Activated naive CD8-positive, alpha-beta T cell treated with anti-CD3 and anti-CD28 coated beads, Interleukin-2, amount 50 U/mL, for 24 hours (primary cell): ENCODE results near the gene SEMA4B.

Source experiments
- ATAC-seq: fragments of 150-1000 bp; cut with Tn5 transposase; one replicate; pipeline ENCODE4 v1.10.0; 2021
- DNase-seq: peaks from one replicate; pipeline ENCODE4 v3.0.0; 2021
- H3K27ac Mint-ChIP-seq: one replicate; pipeline ENCODE4 v1.8.0; 2021; ENCODE audit warnings: mild to moderate bottlenecking, mixed read lengths
- H3K27me3 Mint-ChIP-seq: one replicate; pipeline ENCODE4 v1.8.0; 2021; ENCODE audit warnings: mixed read lengths
- H3K36me3 Mint-ChIP-seq: one replicate; pipeline ENCODE4 v1.8.0; 2021; ENCODE audit warnings: low read depth, mixed read lengths
- H3K4me1 Mint-ChIP-seq: one replicate; pipeline ENCODE4 v1.8.0; 2021; ENCODE audit warnings: mixed read lengths
- H3K4me3 Mint-ChIP-seq: one replicate; pipeline ENCODE4 v1.8.0; 2021; ENCODE audit warnings: mild to moderate bottlenecking, moderate library complexity, mixed read lengths
- H3K9me3 Mint-ChIP-seq: one replicate; pipeline ENCODE4 v1.8.0; 2021; ENCODE audit warnings: mixed read lengths

Gene SEMA4B

DNA sequence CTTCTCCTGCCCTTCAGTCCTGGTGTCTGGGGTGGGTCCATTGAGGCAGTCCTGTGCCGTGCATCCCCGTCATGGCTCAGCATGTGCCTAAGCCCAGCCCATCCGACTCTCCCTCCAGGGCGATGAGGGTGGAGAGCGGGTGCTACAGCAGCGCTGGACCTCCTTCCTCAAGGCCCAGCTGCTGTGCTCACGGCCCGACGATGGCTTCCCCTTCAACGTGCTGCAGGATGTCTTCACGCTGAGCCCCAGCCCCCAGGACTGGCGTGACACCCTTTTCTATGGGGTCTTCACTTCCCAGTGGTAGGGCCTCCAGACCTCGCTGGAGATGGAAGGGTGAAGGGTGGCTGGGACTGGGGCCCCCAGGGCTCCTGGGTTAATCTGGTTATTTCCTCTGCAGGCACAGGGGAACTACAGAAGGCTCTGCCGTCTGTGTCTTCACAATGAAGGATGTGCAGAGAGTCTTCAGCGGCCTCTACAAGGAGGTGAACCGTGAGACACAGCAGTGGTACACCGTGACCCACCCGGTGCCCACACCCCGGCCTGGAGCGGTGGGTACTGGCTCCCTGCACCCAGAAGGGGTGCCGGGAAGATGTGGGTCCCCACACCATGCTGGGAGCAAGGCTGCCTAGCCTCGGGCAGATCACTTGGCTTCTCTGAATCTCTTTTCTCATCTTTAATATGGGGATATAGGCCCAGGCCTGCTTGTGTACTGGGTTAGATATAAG lies 22.5 kb downstream of the SEMA4B start:
- peaks cover 2% of the 10 kb centered on the region for H3K36me3 Mint-ChIP-seq
- H3K4me3 Mint-ChIP-seq: no peak overlapping the region
- peaks cover 10% of the 10 kb centered on the region for H3K4me1 Mint-ChIP-seq
- no peak for DNase-seq
- H3K27me3 Mint-ChIP-seq: no peaks in the 10 kb centered on the region
- H3K9me3 Mint-ChIP-seq: no peaks in the 10 kb centered on the region
- no peak for ATAC-seq
- no peak overlapping the region for H3K27ac Mint-ChIP-seq

DNA sequence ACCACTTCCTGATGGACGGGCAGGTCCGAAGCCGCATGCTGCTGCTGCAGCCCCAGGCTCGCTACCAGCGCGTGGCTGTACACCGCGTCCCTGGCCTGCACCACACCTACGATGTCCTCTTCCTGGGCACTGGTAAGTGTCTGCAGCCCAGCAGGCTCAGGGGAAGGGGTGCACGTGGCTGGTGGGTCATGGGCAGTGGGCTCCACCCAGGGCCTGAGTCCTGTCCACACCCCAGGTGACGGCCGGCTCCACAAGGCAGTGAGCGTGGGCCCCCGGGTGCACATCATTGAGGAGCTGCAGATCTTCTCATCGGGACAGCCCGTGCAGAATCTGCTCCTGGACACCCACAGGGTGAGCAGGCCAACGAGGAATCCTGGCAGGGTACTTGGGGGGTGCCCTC lies 23.9 kb downstream of the SEMA4B start:
- Mint-ChIP-seq H3K4me3 (no peak overlapping the region), H3K27me3 (no peaks in the 10 kb centered on the region), H3K4me1 (peaks cover 10% of the 10 kb centered on the region), H3K27ac (no peak overlapping the region), H3K9me3 (no peaks in the 10 kb centered on the region), H3K36me3 (peaks cover 13% of the 10 kb centered on the region)
- DNase-seq (no peak), ATAC-seq (no peak)

DNA sequence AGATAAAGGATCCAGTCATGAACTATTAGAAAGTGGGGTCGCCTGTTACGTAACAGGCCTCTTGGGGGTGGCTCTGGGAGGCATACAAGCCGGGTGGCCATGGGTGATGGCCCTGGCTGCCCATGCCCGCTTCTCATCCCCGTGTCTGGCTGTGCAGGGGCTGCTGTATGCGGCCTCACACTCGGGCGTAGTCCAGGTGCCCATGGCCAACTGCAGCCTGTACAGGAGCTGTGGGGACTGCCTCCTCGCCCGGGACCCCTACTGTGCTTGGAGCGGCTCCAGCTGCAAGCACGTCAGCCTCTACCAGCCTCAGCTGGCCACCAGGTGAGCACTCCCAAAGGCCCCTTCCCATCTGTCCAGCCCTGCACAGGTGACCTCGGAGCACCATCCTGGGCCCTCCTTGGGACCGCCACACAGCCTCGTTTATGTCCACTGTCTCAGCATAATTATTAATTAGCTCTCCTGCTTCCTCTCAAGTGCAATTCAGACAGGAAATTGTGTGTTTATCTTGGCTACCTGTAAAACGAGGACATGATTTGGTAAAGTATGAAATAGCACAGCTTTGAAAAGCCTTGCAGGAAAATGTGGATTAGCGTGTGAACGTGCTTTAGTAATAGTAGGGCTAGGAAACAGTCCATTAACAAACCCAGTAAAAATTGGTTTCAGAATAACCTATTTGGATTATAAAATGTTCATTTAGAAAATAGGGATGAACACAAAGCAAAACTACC lies 24.5 kb downstream of the SEMA4B start:
- no peak for DNase-seq
- Mint-ChIP-seq H3K27me3 (no peaks in the 10 kb centered on the region), H3K4me1 (peaks cover 14% of the 10 kb centered on the region), H3K27ac (no peak overlapping the region), H3K4me3 (no peak overlapping the region), H3K36me3 (peaks cover 15% of the 10 kb centered on the region), H3K9me3 (no peaks in the 10 kb centered on the region)
- ATAC-seq: no peak

DNA sequence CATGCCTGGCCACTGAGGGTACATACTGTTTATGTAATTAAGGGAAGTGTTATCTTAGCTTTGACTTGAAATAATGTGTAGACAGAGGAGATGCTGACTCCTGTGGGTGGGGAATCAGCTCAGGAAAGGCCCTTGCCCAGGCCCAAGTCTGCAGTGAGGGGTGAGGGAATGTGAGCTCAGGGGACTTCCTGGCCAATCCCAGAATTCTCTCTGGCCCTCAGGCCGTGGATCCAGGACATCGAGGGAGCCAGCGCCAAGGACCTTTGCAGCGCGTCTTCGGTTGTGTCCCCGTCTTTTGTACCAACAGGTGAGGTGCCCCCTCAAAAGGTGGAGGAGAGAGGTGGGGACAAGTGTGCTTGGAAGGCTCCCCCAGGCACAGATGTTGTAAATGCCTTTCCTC lies 26.2 kb downstream of the SEMA4B start:
- Mint-ChIP-seq H3K27me3 (no peaks in the 10 kb centered on the region), H3K4me1 (peaks cover 29% of the 10 kb centered on the region), H3K9me3 (no peaks in the 10 kb centered on the region), H3K4me3 (no peak overlapping the region), H3K36me3 (peaks cover 24% of the 10 kb centered on the region), H3K27ac (no peak overlapping the region)
- ATAC-seq: no peak
- no peak for DNase-seq

DNA sequence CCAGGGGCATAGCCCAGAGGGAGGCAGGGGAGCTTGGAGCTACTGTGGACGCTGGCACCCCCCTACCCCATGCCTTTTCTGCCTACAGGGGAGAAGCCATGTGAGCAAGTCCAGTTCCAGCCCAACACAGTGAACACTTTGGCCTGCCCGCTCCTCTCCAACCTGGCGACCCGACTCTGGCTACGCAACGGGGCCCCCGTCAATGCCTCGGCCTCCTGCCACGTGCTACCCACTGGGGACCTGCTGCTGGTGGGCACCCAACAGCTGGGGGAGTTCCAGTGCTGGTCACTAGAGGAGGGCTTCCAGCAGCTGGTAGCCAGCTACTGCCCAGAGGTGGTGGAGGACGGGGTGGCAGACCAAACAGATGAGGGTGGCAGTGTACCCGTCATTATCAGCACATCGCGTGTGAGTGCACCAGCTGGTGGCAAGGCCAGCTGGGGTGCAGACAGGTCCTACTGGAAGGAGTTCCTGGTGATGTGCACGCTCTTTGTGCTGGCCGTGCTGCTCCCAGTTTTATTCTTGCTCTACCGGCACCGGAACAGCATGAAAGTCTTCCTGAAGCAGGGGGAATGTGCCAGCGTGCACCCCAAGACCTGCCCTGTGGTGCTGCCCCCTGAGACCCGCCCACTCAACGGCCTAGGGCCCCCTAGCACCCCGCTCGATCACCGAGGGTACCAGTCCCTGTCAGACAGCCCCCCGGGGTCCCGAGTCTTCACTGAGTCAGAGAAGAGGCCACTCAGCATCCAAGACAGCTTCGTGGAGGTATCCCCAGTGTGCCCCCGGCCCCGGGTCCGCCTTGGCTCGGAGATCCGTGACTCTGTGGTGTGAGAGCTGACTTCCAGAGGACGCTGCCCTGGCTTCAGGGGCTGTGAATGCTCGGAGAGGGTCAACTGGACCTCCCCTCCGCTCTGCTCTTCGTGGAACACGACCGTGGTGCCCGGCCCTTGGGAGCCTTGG lies 27.0 kb downstream of the SEMA4B start:
- Mint-ChIP-seq H3K27me3 (no peaks in the 10 kb centered on the region), H3K27ac (no peak overlapping the region), H3K4me1 (peaks cover 34% of the 10 kb centered on the region), H3K4me3 (no peak overlapping the region), H3K36me3 (peaks cover 30% of the 10 kb centered on the region), H3K9me3 (no peaks in the 10 kb centered on the region)
- DNase-seq (no peak), ATAC-seq (no peak)

DNA sequence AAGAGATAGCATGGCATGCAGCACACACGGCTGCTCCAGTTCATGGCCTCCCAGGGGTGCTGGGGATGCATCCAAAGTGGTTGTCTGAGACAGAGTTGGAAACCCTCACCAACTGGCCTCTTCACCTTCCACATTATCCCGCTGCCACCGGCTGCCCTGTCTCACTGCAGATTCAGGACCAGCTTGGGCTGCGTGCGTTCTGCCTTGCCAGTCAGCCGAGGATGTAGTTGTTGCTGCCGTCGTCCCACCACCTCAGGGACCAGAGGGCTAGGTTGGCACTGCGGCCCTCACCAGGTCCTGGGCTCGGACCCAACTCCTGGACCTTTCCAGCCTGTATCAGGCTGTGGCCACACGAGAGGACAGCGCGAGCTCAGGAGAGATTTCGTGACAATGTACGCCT lies 27.8 kb downstream of the SEMA4B start:
- Mint-ChIP-seq H3K27me3 (no peaks in the 10 kb centered on the region), H3K4me3 (no peak overlapping the region), H3K4me1 (peaks cover 34% of the 10 kb centered on the region), H3K9me3 (no peaks in the 10 kb centered on the region), H3K27ac (no peak overlapping the region), H3K36me3 (peaks cover 30% of the 10 kb centered on the region)
- no peak for DNase-seq
- ATAC-seq: no peak

DNA sequence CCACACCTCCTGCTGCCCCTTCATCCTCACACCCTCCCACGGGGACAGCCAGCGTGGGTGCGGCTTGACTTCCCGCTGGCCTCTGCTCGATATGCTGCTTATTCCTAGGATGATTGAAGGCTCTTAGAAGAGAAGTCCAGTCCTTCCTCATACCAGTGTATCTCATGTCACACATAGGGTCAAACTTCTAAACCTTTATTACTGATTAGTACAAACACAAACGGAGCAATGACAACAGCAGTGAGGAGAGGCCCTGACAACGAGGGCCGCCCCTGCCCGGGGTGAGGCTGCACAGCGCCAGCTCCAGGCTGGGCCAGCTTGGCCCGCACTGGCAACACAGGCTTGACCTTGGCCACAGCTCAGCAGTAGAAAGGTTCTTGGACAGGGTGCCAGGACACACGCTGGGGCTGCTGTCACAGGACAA lies 29.0 kb downstream of the SEMA4B start:
- peaks cover 42% of the 10 kb centered on the region for H3K4me1 Mint-ChIP-seq
- H3K27ac Mint-ChIP-seq: peak overlapping the region; percentile 97

DNA sequence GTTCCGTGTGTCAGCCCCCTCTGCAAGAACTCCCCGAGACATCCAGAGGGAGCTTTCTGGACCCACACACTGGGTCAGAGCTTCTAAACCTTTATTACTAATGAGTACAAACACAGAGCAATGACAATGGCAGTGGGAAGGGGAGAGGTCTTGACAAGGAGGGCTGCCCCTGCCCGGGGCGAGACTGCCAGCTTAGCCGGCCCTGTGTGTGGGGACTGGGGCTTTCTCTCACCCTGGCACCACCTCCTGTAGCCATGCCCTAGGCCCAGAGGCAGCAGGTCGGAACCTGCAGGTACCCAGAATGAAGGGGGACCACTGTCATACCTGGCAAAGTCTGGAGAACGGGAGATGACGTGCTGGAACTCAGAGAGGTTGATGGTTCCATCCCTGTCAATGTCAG lies 29.5 kb downstream of the SEMA4B start:
- H3K4me1 Mint-ChIP-seq: peaks cover 44% of the 10 kb centered on the region
- H3K9me3 Mint-ChIP-seq: no peaks in the 10 kb centered on the region
- H3K36me3 Mint-ChIP-seq: peaks cover 30% of the 10 kb centered on the region
- peak overlapping the region; percentile 97 for H3K27ac Mint-ChIP-seq
- H3K4me3 Mint-ChIP-seq: peak overlapping the region; percentile 93
- DNase-seq: no peak
- no peak for ATAC-seq
- no peaks in the 10 kb centered on the region for H3K27me3 Mint-ChIP-seq

More for the DNA sequence above, 29.0 kb downstream of the SEMA4B start:
- H3K4me3 Mint-ChIP-seq: peak overlapping the region; percentile 93
- no peaks in the 10 kb centered on the region for H3K27me3 Mint-ChIP-seq
- no peaks in the 10 kb centered on the region for H3K9me3 Mint-ChIP-seq
- DNase-seq (no peak), ATAC-seq (no peak)
- H3K36me3 Mint-ChIP-seq: peaks cover 30% of the 10 kb centered on the region

DNA sequence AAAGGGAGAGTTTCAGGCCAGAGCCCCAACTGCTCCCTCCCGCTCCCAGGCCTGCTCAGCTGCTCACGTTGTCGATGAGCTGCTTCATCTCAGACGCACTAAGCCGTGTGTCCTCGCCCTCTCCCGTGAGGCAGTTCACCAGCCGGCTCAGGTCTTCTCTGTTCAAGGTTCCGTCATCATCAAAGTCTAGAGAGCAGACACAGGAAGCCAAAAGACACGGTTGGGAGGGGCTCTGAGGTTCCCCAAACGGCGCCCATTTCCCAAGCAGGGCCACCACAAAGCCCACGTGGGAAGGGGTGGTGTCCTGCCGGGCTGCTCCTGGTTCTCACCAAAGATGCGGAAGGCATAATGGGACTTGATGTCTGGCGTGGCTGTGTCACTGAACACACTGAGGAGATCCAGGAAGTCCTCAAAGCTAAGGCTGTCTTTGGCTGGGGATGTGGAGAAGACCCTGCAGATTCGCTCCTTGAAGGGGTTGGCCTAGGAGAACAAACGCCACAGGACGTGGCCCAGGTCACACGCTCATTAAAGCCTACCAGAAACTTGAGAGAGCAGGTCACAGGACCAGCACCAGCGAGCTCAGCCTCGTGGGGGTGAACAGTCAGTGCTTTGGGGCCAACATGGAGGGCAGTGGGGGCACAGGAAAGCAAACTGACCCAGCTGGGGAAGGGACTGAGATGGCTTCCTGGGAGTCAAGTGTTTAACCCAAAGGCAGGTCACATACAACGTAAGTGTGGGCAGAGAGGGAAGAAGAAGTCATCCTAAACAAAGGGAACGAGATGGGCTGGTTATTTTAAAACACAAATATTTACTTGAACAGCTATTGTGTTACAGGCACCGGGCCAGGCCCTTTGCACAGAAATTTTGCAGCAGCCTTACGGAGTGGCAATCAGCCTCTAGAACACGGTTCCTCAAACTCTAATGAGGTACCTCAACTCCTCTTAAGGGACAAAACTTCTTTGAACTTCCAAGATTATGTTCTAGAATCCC lies 30.2 kb downstream of the SEMA4B start:
- ATAC-seq (peak; percentile 40), DNase-seq (peak; percentile 70)
- Mint-ChIP-seq H3K27me3 (no peaks in the 10 kb centered on the region), H3K36me3 (peaks cover 33% of the 10 kb centered on the region), H3K4me3 (peak overlapping the region; percentile 93), H3K27ac (peak overlapping the region; percentile 97), H3K9me3 (no peaks in the 10 kb centered on the region), H3K4me1 (peaks cover 44% of the 10 kb centered on the region)

DNA sequence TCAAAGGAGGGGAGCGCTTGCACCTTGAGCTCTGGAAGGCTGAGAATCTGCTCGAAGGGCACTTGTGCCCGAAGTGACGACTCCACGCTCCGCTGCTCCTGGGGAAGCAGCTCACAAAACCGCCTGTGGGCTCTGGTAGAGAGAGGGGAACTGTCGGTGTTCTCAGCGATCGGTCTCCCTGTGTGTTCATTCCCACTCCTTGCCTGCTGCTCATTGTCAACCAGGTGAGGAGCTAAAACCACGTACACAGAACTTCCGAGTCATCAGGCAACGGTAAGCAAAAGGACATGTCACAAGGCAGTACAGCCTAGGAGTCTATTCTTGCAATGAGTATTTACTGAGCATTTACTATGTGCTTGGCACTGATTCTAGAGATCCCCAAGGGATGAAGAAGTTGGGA lies 31.1 kb downstream of the SEMA4B start:
- H3K27ac Mint-ChIP-seq: peak overlapping the region; percentile 97
- peaks cover 33% of the 10 kb centered on the region for H3K36me3 Mint-ChIP-seq
- peak overlapping the region; percentile 93 for H3K4me3 Mint-ChIP-seq
- H3K4me1 Mint-ChIP-seq: peaks cover 44% of the 10 kb centered on the region
- ATAC-seq (no peak), DNase-seq (no peak)
- H3K27me3 Mint-ChIP-seq: no peaks in the 10 kb centered on the region
- H3K9me3 Mint-ChIP-seq: no peaks in the 10 kb centered on the region

DNA sequence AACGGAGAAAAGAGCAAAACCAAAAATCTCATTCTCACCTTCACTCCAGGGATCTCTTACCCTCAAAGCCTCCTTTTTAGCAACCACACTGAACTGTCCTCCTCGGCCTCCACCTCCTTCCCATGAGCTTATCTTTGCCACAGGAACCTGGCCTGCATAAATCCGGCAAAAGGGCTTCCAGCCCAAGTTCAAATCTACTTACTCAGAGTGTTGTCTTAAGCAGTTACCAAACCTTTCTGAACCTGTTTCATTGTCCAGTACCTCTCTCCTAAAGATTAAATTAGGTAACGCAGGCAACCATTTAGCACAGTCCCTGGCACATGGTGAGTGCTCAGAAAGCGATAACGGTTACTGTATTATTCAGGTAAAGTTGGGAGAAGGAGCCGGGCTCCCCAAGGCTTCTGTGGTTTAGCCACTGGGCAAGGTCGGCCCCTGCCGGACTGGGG lies 31.8 kb downstream of the SEMA4B start:
- DNase-seq (no peak), ATAC-seq (no peak)
- peak overlapping the region; percentile 93 for H3K4me3 Mint-ChIP-seq
- H3K9me3 Mint-ChIP-seq: no peaks in the 10 kb centered on the region
- H3K27me3 Mint-ChIP-seq: no peaks in the 10 kb centered on the region
- peaks cover 44% of the 10 kb centered on the region for H3K4me1 Mint-ChIP-seq
- peaks cover 35% of the 10 kb centered on the region for H3K36me3 Mint-ChIP-seq
- peak overlapping the region; percentile 97 for H3K27ac Mint-ChIP-seq

DNA sequence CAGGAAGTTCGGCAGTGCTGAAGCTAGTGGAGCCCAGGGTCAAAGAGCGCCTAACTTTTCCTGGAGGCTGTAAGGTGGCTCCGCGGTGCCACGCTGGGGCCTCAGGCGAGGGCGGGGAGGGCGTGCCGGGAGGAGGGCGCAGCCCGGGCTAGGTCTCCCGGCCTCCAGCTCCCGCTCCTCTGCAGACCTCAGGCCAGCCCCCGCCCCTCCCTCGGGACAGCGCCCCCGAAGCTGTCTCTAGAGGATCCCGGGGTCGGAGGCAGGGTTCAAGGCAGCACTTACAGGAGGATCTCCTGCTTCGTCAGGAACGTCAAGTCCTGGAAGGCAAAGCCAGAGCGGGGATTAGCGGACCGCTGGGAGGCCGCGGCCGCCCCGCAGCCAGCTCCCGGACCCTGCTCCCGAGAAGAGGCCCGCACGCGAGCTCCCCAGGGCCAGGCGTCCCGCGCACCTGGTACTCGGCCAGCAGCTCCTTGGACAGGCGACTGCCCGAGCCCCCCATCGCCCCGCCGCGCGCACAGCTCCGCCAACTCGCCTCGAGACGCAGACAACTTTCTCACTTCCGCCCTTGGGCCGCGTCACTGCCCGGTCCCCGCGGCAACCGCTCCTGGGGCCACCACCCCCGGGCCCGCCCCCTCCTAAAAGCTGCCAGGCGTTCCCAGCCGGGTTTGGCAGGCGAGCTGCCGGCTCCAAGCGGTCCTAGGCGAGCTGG lies 32.4 kb downstream of the SEMA4B start, which contains the start of gene CIB1:
CIB1 (minus strand) TSS at position 555 of the 709 bp plus-strand sequence; CDS start at position 499, 56 bp downstream.
- H3K4me1 Mint-ChIP-seq: peaks cover 44% of the 10 kb centered on the region
- peak; percentile 91 for ATAC-seq
- peak within 1 kb of the TSS; percentile 93 for H3K4me3 Mint-ChIP-seq
- H3K36me3 Mint-ChIP-seq: peaks cover 40% of the 10 kb centered on the region
- DNase-seq: peak; percentile 97
- H3K27me3 Mint-ChIP-seq: no peaks in the 10 kb centered on the region
- H3K27ac Mint-ChIP-seq: peak within 1 kb of the TSS; percentile 97
- H3K9me3 Mint-ChIP-seq: no peaks in the 10 kb centered on the region
